ENCODE measurements around the gene PELO. TPM values are rescaled to one million over a fixed set of nuclear protein-coding genes. Genes with fewer than 3 reads are reported as not detected.

The PELO gene
- total RNA-seq, 1 donor from 2014 or later: 33.0 TPM

DNA sequence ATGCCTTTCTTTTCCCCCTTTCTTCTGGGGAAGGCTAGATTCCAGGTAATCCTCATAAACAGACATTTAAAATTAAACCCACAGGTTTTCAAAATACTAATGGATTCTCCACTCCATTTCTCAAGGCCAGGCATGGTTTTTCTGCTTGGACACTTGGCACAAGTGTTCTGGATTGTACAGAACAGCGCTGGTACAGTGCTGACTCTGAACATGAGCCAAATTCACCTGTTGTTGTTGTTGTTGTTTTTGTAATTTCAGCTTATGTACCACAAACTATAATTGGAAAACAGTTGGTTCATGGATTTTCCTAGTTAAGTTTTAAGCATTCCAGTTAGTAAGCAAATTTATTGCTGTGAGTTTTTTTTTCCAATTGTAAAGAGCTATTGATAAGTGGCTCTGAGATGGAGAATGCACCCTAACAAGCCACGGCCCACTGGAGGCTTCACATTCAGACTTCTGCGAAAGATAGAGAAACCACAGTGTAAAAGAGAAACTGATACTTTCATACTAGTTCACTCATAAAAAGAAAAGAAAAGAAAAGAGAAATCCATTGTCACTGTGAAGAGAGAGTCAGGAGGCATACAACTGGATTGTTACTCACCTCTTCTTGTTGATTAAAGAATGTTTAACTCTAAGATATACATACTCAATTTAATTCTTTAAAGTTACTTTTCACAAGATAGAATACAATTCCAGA lies 16.2 kb upstream of the PELO start:
- FAIRE-seq: no peak
- DNase-seq (ENCODE audit: low spot score in 2 of 2): no peak

DNA sequence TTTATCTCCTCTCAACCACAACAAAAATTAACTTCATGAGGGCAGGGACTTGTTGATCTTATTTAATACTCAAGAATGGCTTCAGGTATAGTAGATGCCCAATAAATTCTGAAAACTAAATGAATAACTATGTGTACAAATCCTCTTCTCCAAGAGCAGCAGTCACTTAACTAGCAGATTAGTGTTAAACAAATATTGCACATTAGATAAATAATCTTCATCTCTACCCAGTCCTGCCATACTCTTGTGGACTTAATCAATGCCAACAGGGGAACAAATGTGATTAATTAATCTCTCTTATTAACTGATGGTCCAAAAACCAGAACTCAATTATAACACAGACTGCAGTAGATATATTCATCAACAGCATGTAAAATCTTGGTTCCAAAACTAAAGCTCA lies 15.0 kb upstream of the PELO start:
- FAIRE-seq (no peak), DNase-seq (ENCODE audit: low spot score in 2 of 2) (no peak)

DNA sequence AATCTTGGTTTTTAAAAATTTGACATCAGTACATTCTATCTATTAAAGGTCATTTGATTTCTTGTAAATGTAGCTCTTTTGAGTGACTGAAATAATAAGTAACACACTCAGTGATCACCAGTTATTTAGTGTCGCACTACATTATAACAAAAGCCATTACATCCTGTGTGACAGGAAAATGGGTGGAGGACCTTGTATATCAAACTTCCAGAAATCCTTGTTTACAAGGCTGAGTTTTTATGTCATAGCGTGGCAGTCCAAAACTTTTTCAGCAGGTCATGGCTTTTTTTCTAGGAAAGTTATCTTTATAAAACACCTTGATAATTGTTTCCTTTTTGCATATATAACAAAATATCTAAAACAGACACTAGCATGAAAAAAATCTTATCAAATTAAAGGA lies 14.4 kb upstream of the PELO start:
- DNase-seq (ENCODE audit: low spot score in 2 of 2) (no peak), FAIRE-seq (no peak)

DNA sequence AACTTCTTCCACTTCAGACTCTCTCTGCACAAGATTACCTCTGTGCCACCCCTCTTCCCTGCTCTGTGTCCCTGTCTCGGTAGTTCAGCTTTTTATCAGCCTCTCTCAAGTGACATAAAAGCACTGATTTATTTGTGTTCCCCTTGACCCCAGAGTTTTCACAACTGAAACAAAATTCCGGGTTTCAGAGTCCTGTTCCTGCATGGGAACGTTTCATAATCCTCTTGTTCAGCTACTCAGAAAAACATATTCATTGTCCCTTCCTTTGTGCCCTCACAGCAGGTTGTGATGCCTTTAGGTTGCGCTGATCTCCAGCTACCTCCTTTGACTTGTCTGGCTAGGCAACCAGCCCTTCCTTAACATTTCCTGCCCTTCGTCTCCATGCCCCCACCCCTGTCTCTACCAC lies 13.7 kb upstream of the PELO start:
- FAIRE-seq (no peak), DNase-seq (ENCODE audit: low spot score in 2 of 2) (no peak)

DNA sequence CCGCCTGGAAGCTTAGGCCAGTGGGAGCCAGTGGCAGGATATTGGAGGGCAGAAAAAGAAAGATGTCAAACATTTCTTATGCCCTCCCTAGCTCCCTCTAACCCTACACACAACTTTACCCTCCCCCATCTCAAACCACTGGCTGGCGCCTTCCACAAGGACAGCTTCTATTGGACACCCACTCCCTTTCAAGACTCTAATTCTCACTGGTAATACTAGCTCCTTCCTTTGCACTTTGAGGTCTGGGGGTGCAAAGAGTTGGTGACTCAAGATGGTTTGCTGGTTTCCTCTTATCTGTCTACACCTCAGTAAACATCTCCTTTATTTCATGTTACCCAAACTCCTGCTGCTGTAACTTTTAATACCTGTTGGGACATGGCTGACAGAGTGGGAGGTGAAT lies 11.6 kb upstream of the PELO start:
- DNase-seq (ENCODE audit: low spot score in 2 of 2) (no peak), FAIRE-seq (no peak)

DNA sequence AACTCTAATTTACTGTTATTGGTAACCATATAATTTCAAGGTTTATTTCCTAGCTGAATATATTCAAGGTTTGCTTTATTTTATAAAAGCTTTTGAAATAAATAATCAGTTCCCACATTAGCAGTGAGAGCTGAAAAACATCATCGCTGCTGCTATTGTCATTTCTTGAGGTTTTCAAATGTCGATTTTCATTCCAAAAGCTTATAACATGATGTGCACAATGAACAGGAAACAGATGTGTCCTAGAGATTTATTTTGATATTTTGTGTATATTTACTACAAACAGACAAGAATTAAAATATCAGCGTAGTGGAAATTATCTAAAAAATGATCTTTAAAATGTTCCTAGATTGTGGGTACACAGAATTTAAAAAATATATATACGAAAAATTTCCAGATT lies 10.5 kb upstream of the PELO start:
- DNase-seq (ENCODE audit: low spot score in 2 of 2): no peak
- no peak for FAIRE-seq

DNA sequence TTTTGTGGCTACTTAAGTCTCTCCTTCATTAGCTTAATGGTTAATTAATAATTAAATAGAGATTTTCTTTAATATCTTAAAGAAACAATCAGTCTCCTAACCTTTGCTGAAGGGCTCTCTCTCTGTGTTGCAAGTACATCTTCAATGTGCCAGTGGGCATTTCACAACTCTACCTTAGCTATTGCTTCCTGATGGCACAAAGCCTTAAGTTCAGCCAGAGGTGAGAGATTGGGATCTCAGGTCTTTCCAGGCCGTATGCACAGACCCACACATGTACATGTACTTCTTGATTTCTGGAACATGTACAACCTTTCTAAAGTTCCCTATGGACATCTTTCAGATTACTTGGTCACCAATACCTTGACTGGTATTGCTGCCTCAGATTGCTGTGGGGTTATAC lies 8.9 kb upstream of the PELO start:
- DNase-seq (ENCODE audit: low spot score in 2 of 2) (no peak), FAIRE-seq (no peak)

DNA sequence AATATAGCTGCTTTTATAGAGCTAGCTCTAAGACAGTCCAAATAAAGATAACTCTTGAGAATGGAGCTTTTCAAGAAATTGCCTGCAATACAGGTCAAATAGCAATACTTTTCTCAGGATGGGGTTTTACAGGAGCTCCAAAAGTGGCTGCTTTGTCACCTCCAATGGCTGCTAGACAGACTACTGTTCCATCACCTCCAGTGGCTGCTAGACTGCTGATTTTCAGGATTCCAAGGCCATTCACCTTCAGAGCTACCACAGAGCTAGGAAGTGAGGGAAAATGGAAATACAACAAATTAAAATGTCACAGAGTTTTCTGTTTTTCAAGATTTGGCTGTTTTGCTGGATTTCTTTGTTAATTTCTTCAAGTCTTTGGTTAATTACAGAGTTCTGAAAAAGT lies 8.5 kb upstream of the PELO start:
- FAIRE-seq: no peak
- DNase-seq (ENCODE audit: low spot score in 2 of 2): no peak

DNA sequence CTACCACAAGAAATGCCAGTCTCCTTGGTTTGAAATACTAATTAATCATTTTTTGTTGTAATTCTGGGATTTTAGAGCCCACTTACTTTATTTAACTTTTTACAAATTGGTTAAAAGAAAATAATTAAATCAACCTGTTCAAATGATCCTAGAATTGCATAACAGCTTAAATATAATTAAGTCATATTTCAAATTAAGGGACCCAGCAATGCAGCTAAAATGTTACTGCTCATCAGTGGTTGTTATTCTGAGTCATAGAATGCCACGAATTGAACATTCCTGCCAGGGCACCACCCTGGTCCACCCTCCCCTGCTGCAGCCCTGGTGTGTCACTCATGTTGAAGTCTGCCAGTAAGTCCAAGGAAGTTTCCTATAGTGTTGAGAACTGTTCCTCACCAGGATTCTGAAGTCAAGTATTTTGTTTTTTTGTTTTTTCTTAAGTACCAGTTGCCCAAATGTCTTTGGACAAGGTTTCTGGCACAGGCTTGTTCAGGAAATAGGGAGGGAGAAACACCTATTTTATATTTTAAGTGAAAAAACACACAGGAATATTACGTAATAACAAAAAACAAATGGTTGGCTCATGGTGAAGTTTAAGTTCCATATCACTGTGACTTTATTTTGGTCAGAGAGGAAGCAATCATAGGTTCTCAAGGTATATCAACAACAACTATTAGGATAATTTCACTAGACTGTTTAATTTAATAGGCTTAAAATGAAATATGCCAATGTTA lies 4.3 kb upstream of the PELO start:
- DNase-seq (ENCODE audit: low spot score in 2 of 2) (no peak), FAIRE-seq (no peak)

DNA sequence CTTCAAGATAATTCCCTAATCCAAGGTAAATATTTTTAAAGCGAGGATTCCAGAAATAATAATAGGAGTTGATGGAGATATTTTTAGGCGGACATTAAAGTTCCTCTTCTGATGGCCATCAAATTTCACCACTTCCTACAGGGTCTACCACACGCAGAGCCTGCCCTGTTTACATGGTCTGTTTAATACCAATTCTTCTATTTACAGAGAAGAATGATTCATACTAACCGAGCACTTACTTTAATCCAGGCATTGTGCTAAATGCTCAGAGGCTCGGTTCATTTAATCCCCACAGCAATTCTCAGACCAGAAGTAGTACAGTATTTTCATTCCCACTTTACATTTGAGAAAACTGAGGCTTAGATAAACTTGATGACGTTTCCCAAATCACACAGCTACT lies 3.0 kb upstream of the PELO start:
- no peak for DNase-seq (ENCODE audit: low spot score in 2 of 2)
- no peak for FAIRE-seq

DNA sequence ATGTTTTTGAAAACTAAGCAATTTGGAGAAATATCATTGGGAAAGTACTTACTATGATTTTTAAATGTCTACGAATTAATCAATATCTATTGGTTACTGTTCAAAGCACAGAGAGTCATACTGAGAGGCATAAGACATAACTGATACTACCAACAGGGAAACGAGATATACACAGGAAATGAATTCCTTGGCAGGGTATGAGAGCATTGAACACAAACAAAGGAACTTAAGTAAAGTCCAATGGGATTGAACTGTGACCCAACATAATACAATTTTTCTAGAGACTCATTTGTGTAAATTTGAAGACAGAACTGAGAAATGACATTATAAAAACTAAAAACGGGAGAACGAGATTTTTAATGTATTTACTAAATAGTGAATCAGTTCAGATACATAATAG lies 1.3 kb upstream of the PELO start:
- DNase-seq (ENCODE audit: low spot score in 2 of 2): no peak

DNA sequence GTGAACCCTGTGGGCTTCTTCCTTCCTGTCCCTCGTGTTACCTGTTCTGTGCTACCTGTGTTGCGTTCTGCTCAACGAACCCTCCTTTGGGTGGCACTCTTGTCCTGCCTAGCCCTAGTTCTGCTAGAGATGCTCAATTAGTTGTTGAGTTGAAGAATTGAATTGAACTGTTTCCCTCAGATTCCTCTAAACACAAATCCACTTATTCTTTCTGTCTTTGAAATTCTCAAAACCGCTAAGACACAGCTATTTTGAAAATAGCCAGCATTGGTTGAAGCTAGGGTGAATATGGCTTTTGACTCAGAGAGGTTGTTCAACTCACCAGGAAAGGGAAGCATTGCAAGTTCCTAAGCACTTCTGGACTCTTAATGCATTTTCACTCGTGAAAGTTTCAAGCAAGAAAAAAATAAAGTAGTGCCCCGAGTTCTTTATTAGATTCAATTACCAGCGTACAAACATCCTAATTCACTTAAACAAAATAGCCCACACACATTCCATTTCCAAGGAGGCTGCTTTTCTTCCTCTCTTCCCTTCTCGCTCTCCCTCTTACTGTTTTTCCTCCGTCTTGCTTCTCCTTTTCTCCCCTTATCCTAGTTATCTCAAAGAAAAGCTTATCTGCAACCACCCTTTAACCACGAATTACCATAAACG lies 642 bp upstream of the PELO start:
- FAIRE-seq: no peak
- DNase-seq (ENCODE audit: low spot score in 2 of 2): no peak

More for the DNA sequence above, 1.3 kb upstream of the PELO start:
- FAIRE-seq: no peak

DNA sequence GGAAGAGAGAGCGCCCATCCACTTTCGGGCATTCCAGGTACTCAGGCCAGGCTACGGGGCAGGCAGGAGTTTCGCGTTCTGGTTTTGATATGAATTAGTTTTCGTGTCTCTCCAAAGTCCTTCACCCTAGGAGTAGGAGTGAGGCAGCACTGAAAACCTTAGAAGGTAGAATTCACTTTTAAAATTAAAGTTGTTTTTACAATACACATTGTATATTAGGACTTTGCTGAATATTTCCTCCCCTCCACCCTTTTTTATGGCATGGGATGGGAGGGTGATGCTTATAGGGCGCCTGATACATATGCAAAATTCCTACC lies 747 bp downstream of the PELO start:
- no peak for DNase-seq (ENCODE audit: low spot score in 2 of 2)
- no peak for FAIRE-seq

DNA sequence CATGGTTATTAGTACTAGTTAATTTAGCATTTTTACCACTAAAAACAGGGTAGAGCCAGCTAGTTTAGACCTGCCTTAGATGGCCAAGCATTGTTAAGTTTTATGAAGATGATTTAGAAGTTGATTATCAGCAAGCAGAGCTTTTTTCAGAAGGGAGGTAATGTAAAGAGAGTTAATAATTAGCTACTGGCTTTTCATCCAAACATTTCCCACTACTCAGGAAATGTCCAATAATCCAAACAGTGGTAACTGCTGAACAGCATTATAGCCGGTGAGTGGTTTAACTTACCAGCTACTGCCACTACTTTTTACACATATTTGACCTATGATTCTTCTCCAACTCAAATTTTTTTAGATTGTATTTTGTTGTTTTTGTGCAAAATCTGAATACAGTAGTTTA lies 1.7 kb downstream of the PELO start:
- FAIRE-seq (no peak), DNase-seq (ENCODE audit: low spot score in 2 of 2) (no peak)

DNA sequence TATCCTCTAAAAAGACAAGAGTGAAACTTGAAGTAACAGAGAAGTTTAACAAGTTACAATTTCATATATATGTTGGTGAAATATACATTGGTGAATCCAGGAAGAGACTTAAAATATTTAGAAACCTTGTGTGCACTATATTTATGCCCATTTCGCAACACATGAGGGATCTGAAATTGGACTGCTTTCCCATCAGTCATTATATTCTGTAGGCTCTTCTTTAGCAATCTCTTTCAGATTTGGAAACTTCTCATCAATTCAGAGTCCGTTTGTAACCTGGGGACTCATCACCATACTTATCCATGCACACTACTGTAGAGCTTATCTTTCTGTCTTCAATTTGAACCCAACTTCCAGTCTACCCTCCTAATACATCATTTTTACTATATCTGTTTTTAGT lies 2.1 kb downstream of the PELO start:
- DNase-seq (ENCODE audit: low spot score in 2 of 2) (no peak), FAIRE-seq (no peak)

DNA sequence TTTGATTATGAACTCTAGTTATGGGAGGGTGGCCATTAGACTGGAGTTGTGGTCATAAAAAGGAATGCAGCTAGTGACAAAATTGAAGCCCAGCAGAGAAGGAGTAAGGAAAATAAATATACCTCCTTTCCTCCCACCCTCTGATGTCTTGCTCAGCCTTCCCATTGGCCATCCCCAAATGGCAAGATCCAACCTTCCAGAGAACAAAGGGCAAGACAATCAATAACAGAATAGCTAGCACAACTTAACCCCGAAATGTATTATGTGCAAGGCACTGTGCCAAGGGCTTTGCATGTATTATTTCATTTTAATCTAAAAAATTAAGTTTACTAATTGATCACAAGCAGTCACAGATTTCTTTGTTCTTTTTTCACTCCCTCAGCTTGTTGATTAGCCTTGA lies 3.6 kb downstream of the PELO start:
- DNase-seq (ENCODE audit: low spot score in 2 of 2) (no peak), FAIRE-seq (no peak)

DNA sequence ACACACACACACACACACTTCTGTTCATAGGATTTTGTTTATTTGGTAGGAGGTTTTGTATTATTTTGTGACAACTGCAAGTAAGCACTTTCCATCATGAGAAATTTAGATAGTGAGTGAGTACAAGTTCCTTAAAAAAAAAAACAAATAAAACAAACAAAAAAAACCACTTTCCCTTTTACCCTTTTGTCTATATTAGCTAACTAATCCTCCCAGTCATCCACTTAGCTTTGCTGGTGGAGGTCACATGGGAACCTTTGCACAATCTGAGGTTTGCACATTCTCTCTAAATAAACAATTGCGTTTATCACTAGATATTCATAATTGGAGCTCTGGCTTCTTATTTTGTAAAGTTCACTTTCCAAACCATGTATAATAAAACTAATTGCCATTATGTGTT lies 6.8 kb downstream of the PELO start:
- DNase-seq (ENCODE audit: low spot score in 2 of 2) (no peak), FAIRE-seq (no peak)

DNA sequence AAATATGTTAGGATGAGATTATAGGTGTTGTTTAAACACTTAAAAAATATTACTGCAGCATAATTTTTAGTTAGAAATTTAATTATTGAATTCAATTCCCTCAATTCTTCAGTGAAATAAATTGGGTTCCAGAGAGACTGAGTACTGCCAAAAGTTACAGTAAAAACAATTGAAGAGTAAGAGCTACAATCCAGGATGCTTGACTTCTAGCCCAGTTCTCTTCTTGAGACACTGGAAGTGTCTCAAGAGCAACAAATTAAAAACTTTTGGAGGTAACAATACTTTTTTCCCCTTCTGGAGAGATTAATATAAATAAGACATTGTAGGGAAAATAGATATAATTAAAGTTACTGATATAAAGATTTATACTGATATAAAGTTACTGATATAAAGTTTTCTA lies 8.3 kb downstream of the PELO start:
- FAIRE-seq: no peak
- DNase-seq (ENCODE audit: low spot score in 2 of 2): no peak

DNA sequence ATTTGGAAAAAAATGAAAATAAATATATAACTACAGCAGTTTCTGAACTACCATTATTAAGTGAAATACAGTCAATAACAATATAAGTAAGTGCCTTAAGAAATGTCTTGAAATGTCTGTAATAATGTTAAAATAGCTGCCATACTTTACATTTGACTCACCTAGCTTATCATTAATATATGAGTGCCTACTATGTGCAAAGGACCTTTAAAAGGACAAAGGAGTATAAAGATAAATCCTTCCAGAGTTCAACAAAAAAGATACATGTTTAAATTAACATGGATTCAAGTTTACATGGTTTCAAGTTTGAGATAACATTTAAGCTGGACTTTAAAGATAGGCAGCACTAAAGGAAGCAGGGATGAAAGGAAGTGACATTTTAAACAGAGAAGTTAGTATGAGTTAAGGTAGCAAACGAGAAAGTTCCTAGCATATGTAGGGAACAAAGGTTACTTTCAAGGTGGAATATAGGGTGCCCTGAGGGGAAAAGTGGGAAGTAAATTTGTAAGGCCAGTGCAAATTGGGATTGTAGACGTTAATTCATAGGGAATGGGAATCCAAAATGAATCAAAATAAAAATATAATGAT lies 8.9 kb downstream of the PELO start:
- no peak for DNase-seq (ENCODE audit: low spot score in 2 of 2)
- FAIRE-seq: no peak

DNA sequence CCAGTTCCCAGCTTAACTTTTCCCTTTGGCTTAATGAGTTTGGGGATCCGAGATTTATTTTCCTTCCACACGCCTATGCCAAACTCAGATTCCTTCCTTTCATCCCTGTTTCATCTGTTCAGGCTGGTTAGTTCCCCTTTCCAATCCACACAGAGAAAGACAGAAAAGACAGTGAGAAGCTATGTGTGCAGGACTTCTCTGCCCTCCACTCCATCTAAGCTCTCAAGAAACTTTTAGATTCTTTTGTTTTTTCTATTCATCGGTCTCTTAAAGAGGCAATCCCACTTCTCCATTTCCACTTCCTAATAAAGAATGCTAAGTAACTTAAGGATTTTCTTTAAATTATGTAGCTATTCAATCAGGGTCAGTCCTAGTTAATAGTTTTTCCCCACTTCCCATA lies 11.2 kb downstream of the PELO start:
- DNase-seq (ENCODE audit: low spot score in 2 of 2): no peak
- no peak for FAIRE-seq

DNA sequence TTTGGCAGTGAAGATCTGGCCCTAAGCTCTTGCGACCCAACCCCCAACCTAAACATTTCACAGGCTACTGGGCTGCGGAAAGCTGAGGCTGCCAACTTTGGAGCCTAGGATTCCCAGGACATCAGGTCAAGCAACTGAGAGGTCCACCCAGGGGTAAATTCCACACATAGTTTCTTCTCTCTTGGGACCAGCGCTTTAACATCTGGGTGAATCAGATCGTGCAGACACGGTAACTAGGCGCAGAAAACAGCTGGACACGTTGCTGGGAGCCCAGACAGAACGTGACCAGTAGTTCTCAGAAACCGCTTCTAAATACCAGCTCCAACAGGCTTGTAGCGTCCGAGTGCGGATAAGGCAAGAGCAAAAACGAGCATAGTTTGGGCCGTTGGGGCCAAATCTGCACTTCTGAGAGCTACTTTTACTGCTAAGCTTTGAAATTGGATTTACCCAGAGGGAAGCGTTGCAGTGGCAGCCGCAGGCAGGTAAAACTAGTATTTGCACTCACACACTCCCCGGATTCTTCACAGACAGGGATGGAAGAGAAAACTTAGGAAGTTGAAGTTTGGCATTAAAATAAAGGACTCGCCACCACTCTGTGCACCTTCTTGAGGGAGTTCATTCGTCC lies 11.8 kb downstream of the PELO start:
- FAIRE-seq (no peak), DNase-seq (ENCODE audit: low spot score in 2 of 2) (no peak)
